Neural cell (in vitro differentiated cells): Measurements from ENCODE around the gene GALNT2.

ENCODE experiments used
- EP300 ChIP-seq: fragments of 450-650 bp; conservative IDR thresholded peaks from 2 replicates; pipeline ENCODE4 v1.6.1; 2014; ENCODE audit warnings: antibody characterized with exemption, mild to moderate bottlenecking, moderate library complexity; ENCODE audit not compliant: poor library complexity, severe bottlenecking
- EZH2 ChIP-seq: fragments of 200-600, 300-800 bp; shearing (Covaris generic), sonication (generic); IDR thresholded peaks from 2 replicates; pipeline ENCODE4 v1.6.1; 2014; ENCODE audit warnings: antibody characterized with exemption, low read length, borderline replicate concordance, mild to moderate bottlenecking; ENCODE audit not compliant: insufficient read depth, poor library complexity, severe bottlenecking
- MXI1 ChIP-seq: fragments of 450-650 bp; conservative IDR thresholded peaks from 2 replicates; pipeline ENCODE4 v1.6.1; 2014; ENCODE audit warnings: antibody characterized with exemption, mild to moderate bottlenecking; ENCODE audit not compliant: poor library complexity, severe bottlenecking
- RAD21 ChIP-seq: fragments of 450-650 bp; conservative IDR thresholded peaks from 2 replicates; pipeline ENCODE4 v1.6.1; 2014; ENCODE audit warnings: antibody characterized with exemption, mild to moderate bottlenecking, moderate library complexity
- TF ChIP-seq, protein P1 (sequence below): fragments of 450-650 bp; IDR thresholded peaks from 2 replicates; pipeline ENCODE4 v1.5.1; 2014; ENCODE audit warnings: antibody characterized with exemption, mild to moderate bottlenecking, moderate library complexity; ENCODE audit not compliant: poor library complexity, severe bottlenecking
- TF ChIP-seq, protein P2 (sequence below): IDR thresholded peaks from 2 replicates; pipeline ENCODE4 v1.6.1; 2012; ENCODE audit warnings: borderline replicate concordance

DNA sequence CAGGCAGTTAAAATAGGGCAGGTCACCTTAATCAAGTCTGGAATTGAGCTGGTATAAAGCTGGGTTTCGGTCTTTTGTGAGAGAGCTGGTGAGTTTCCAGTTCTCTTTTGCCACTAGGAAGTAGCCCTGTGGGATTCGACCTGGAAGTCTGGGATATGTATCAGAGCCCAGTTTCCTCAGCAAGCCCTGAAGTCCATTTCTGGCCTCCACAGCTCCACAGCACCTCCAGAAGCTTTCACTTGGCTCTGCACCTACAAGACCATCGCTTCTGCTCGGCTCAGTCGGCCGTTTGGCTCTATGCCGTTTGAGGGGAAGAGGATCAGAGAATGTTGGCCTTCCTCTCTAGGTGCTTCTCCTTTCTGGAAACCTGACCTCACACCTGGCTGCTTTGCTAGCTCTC is 148.0 kb downstream of the GALNT2 start:
- TF ChIP-seq RAD21 (no peak), EP300 (no peak), EZH2 (no peak), MXI1 (no peak)
- TF ChIP-seq, protein P1, sequence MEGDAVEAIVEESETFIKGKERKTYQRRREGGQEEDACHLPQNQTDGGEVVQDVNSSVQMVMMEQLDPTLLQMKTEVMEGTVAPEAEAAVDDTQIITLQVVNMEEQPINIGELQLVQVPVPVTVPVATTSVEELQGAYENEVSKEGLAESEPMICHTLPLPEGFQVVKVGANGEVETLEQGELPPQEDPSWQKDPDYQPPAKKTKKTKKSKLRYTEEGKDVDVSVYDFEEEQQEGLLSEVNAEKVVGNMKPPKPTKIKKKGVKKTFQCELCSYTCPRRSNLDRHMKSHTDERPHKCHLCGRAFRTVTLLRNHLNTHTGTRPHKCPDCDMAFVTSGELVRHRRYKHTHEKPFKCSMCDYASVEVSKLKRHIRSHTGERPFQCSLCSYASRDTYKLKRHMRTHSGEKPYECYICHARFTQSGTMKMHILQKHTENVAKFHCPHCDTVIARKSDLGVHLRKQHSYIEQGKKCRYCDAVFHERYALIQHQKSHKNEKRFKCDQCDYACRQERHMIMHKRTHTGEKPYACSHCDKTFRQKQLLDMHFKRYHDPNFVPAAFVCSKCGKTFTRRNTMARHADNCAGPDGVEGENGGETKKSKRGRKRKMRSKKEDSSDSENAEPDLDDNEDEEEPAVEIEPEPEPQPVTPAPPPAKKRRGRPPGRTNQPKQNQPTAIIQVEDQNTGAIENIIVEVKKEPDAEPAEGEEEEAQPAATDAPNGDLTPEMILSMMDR = no peak
- TF ChIP-seq, protein P2, sequence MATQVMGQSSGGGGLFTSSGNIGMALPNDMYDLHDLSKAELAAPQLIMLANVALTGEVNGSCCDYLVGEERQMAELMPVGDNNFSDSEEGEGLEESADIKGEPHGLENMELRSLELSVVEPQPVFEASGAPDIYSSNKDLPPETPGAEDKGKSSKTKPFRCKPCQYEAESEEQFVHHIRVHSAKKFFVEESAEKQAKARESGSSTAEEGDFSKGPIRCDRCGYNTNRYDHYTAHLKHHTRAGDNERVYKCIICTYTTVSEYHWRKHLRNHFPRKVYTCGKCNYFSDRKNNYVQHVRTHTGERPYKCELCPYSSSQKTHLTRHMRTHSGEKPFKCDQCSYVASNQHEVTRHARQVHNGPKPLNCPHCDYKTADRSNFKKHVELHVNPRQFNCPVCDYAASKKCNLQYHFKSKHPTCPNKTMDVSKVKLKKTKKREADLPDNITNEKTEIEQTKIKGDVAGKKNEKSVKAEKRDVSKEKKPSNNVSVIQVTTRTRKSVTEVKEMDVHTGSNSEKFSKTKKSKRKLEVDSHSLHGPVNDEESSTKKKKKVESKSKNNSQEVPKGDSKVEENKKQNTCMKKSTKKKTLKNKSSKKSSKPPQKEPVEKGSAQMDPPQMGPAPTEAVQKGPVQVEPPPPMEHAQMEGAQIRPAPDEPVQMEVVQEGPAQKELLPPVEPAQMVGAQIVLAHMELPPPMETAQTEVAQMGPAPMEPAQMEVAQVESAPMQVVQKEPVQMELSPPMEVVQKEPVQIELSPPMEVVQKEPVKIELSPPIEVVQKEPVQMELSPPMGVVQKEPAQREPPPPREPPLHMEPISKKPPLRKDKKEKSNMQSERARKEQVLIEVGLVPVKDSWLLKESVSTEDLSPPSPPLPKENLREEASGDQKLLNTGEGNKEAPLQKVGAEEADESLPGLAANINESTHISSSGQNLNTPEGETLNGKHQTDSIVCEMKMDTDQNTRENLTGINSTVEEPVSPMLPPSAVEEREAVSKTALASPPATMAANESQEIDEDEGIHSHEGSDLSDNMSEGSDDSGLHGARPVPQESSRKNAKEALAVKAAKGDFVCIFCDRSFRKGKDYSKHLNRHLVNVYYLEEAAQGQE = no peak
